Smooth muscle cell (in vitro differentiated cells): ENCODE data around the gene RPL39. TPM values are rescaled to one million over a fixed set of nuclear protein-coding genes. Genes with fewer than 3 reads are reported as not detected.

Experiments used
- DNase-seq: peaks from one replicate; lab custom pipeline; 2025; ENCODE audit not compliant: unreplicated experiment; lab: John Stamatoyannopoulos, UW
- H2AFZ ChIP-seq: fragments of 200-600 bp; sonication (generic); 2 replicates; pipeline ENCODE4 v1.6.0; 2016; ENCODE audit warnings: antibody characterized with exemption, low read depth, mild to moderate bottlenecking
- H3F3A ChIP-seq: fragments of 200-600 bp; sonication (generic); 2 replicates; pipeline ENCODE4 v1.6.0; 2017; ENCODE audit warnings: antibody characterized with exemption, low read depth
- H3K27ac ChIP-seq: fragments of 200-600 bp; sonication (generic); 2 replicates; pipeline ENCODE4 v1.5.1; 2016; ENCODE audit warnings: low read depth, mild to moderate bottlenecking
- H3K27me3 ChIP-seq: fragments of 200-600 bp; sonication (generic); 2 replicates; pipeline ENCODE4 v1.6.1; 2016; ENCODE audit warnings: low read depth, mild to moderate bottlenecking
- H3K36me3 ChIP-seq: fragments of 200-600 bp; sonication (generic); 2 replicates; pipeline ENCODE4 v1.5.1; 2016; ENCODE audit warnings: low read depth
- H3K4me1 ChIP-seq: fragments of 200-600 bp; sonication (generic); 2 replicates; pipeline ENCODE4 v1.5.1; 2016; ENCODE audit warnings: low read depth
- H3K4me2 ChIP-seq: fragments of 200-600 bp; sonication (generic); 2 replicates; pipeline ENCODE4 v1.6.0; 2016; ENCODE audit warnings: mild to moderate bottlenecking
- H3K4me3 ChIP-seq: fragments of 200-600 bp; sonication (generic); 2 replicates; pipeline ENCODE4 v1.5.1; 2016; ENCODE audit warnings: mild to moderate bottlenecking
- H3K79me2 ChIP-seq: fragments of 200-600 bp; sonication (generic); 2 replicates; pipeline ENCODE4 v1.6.0; 2016; ENCODE audit warnings: low read depth, mild to moderate bottlenecking
- H3K9ac ChIP-seq: fragments of 200-600 bp; sonication (generic); 2 replicates; pipeline ENCODE4 v1.6.0; 2016; ENCODE audit warnings: low read depth
- H3K9me3 ChIP-seq: fragments of 200-600 bp; sonication (generic); replicated peaks from 2 replicates; pipeline ENCODE4 v1.5.1; 2016; ENCODE audit warnings: low read depth
- H4K20me1 ChIP-seq: fragments of 200-600 bp; sonication (generic); 2 replicates; pipeline ENCODE4 v1.6.0; 2016; ENCODE audit warnings: low read depth
- CTCF ChIP-seq: fragments of 200-600 bp; sonication (generic); IDR thresholded peaks from 2 replicates; pipeline ENCODE4 v1.5.1; 2017; ENCODE audit warnings: borderline replicate concordance, mild to moderate bottlenecking, antibody characterized with exemption; ENCODE audit not compliant: insufficient read depth, poor library complexity, severe bottlenecking
- WGBS: methylation state at CpG from one replicate; pipeline ENCODE4 v1.1.7; 2016; ENCODE audit warnings: low lambda C conversion rate; 5-methylcytosine and 5-hydroxymethylcytosine counted together
- polyA plus RNA-seq: library from polyadenylated mRNA; unstranded; fragments of >200 nt; fragmentation: Nextera tagmentation; extraction: Ambion mirVana; gene quantifications from 2 replicates; pipeline ENCODE4 v1.2.1, GENCODE V29; 2016
- total RNA-seq: library from RNA; depleted of rRNA; stranded (reverse); fragments of >200 nt; gene quantifications from 2 replicates; pipeline ENCODE4 v1.2.3, GENCODE V29; 2014

RPL39 gene
- total and polyA plus RNA-seq, 2 experiments from 2014 or later: 764 to 4,767 TPM

DNA sequence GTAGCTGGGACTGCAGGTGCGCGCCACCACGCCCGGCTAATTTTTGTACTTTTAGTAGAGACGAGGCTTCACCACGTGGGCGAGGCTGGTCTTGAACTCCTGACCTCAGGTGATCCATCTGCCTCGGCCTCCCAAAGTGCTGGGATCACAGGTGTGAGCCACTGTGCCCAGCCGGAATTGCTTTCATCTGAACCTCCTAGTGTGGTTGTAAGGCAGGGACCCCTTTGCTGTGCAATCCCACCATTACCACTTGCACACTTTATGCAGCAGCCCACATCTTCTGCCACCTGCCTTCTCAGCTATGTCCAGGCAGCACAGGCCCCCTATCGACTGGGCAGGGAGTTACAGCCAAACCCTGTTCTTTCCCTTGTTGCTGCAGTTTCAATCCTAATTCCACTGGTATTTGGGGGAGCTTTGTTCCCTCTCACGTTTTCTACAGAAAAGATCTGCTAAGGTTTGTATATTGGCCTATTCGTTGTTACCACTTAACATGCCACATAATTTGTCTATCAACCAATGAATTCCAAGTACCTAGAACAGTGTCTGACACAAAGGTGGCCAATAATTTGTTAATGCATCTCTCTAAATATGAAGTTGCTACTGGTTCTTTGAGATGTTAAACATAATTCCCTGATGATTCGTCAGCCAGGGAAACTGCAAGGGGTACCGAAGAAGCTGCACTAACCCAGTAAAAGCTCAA, 6.5 kb downstream of the RPL39 start:
- H3K4me1 ChIP-seq: no peaks in the 10 kb centered on the region
- no peak overlapping the region for H2AFZ ChIP-seq
- H3F3A ChIP-seq: no peaks in the 10 kb centered on the region
- 84% methylated on average over 14 of the region's 14 CpGs for WGBS
- H3K4me2 ChIP-seq: no peak overlapping the region
- H3K9me3 ChIP-seq: no peaks in the 10 kb centered on the region
- H3K4me3 ChIP-seq: no peak overlapping the region
- no peaks in the 10 kb centered on the region for H3K36me3 ChIP-seq
- DNase-seq: no peak
- H3K27me3 ChIP-seq: no peaks in the 10 kb centered on the region
- peaks cover 28% of the 10 kb centered on the region for H3K79me2 ChIP-seq
- H4K20me1 ChIP-seq: peaks cover 73% of the 10 kb centered on the region
- H3K27ac ChIP-seq: no peak overlapping the region
- peak; percentile 28 for TF ChIP-seq CTCF
- no peak overlapping the region for H3K9ac ChIP-seq

- Histone ChIP-seq H3K4me2 (no peak overlapping the region), H3K79me2 (peaks cover 10% of the 10 kb centered on the region), H3K9ac (no peak overlapping the region), H4K20me1 (peaks cover 54% of the 10 kb centered on the region), H2AFZ (no peak overlapping the region), H3K4me3 (no peak overlapping the region), H3K27ac (no peak overlapping the region), H3K4me1 (no peaks in the 10 kb centered on the region), H3K27me3 (no peaks in the 10 kb centered on the region), H3K9me3 (no peaks in the 10 kb centered on the region), H3F3A (no peaks in the 10 kb centered on the region), H3K36me3 (no peaks in the 10 kb centered on the region)
- no peak for TF ChIP-seq CTCF
- DNase-seq: no peak
- 77% methylated on average over 5 of the region's 5 CpGs for WGBS
Observed at GRCh38 chrX:119783026-119783425, 8.4 kb downstream of the RPL39 start.

DNA sequence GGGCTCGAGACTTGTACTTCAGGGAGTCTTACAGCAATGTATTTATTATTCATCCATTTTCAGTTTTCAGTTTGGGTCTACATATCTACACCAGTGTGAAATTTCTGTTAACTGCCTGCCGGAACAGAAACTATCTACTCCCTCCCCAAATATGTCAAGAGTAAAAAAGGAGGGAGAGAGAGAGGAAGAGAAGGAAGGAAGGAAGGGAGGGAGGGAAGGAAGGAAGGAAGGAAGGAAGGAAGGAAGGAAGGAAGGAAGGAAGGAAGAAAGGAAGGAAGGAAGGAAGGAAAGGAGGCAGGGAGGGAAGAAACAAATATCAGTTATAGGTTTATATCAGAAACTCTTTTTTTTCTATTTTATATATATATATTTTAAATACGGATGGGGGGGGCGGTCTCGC, 12.6 kb downstream of the RPL39 start:
- no peak overlapping the region for H3K4me2 ChIP-seq
- no peaks in the 10 kb centered on the region for H3K9me3 ChIP-seq
- H3K4me1 ChIP-seq: no peaks in the 10 kb centered on the region
- H3F3A ChIP-seq: no peaks in the 10 kb centered on the region
- no peak for DNase-seq
- peaks cover 15% of the 10 kb centered on the region for H4K20me1 ChIP-seq
- no peaks in the 10 kb centered on the region for H3K27me3 ChIP-seq
- no peaks in the 10 kb centered on the region for H3K36me3 ChIP-seq
- TF ChIP-seq CTCF: no peak
- H3K4me3 ChIP-seq: no peak overlapping the region
- 93% methylated on average over 5 of the region's 5 CpGs for WGBS
- no peaks in the 10 kb centered on the region for H3K79me2 ChIP-seq
- no peak overlapping the region for H2AFZ ChIP-seq
- no peak overlapping the region for H3K9ac ChIP-seq
- H3K27ac ChIP-seq: no peak overlapping the region
